Coronary artery (tissue), 2 donors: ENCODE results near the gene GPBAR1.
A peak's percentile ranks its signal among the peaks of the same experiment; 100 is the strongest.

Experiments
- DNase-seq: peaks from one replicate; pipeline ENCODE4 v3.0.0-alpha.2; 2017; ENCODE audit warnings: low spot score
- H3K27ac ChIP-seq, 2 donors: fragments of 200-600 bp; sonication (generic); one replicate each; pipeline ENCODE4 v1.5.1; 2016 to 2019
- H3K4me3 ChIP-seq: fragments of 200-600 bp; sonication (generic); 2 replicates; pipeline ENCODE4 v1.5.1; 2016; ENCODE audit warnings: mild to moderate bottlenecking, moderate library complexity
- TF ChIP-seq, protein P1 (sequence below): fragments of 200-600 bp; sonication (generic); IDR thresholded peaks from one replicate; pipeline ENCODE4 v1.5.1; 2019; ENCODE audit warnings: antibody characterized with exemption

Gene GPBAR1

GRCh38 chr2:218244204-218244603, 16.6 kb upstream of the GPBAR1 start:
- TF ChIP-seq, protein P1, sequence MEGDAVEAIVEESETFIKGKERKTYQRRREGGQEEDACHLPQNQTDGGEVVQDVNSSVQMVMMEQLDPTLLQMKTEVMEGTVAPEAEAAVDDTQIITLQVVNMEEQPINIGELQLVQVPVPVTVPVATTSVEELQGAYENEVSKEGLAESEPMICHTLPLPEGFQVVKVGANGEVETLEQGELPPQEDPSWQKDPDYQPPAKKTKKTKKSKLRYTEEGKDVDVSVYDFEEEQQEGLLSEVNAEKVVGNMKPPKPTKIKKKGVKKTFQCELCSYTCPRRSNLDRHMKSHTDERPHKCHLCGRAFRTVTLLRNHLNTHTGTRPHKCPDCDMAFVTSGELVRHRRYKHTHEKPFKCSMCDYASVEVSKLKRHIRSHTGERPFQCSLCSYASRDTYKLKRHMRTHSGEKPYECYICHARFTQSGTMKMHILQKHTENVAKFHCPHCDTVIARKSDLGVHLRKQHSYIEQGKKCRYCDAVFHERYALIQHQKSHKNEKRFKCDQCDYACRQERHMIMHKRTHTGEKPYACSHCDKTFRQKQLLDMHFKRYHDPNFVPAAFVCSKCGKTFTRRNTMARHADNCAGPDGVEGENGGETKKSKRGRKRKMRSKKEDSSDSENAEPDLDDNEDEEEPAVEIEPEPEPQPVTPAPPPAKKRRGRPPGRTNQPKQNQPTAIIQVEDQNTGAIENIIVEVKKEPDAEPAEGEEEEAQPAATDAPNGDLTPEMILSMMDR = no peak
- DNase-seq = no peak
- H3K27ac ChIP-seq = no peak overlapping the region
- H3K4me3 ChIP-seq = no peak overlapping the region

DNA sequence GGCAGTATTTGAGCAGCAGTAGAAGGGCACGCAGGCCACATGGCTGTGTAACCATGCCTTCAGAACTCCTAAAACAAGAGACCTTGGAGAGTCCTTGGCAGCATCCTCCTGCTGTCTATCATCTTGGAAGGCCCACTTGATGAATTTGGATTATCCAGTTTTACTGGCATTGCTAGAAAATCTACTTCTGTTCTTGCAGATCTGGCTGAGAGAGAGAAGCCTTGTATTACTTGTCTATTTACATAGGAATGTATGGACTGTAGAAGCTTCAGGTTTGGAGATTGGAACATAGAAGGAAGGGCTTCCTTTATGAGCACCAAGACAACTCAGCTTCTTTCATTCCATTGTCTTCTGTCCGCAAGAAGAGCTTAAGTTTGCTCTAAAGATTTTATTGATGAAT, 16.1 kb upstream of the GPBAR1 start:
- TF ChIP-seq, protein P1 = no peak
- H3K4me3 ChIP-seq = no peak overlapping the region
- no peak for DNase-seq
- no peak overlapping the region for H3K27ac ChIP-seq

GRCh38 chr2:218245214-218245613, 15.6 kb upstream of the GPBAR1 start:
- no peak overlapping the region for H3K27ac ChIP-seq
- TF ChIP-seq, protein P1 = no peak
- H3K4me3 ChIP-seq = no peak overlapping the region
- no peak for DNase-seq

DNA sequence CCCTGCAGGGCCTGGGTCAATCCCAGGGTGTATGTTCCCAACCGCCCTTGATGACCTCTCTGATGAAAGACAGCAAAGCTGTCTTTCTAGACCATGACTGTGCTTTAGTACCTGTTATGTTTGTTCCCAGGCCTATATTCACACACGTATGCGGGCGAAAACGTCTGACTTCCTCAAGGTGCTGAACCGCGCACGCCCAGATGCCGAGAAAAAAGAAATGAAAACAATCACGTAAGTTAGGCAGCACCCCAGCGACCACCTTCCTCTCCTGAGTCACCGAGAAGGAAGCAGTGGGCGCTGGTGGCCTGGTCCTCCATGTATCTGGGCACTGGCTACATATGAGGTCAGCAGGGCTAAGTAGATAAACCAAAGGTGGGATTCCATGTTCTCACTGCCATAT, 11.1 kb upstream of the GPBAR1 start:
- DNase-seq = no peak
- Histone ChIP-seq H3K27ac (no peak overlapping the region), H3K4me3 (no peak overlapping the region)
- TF ChIP-seq, protein P1 = no peak

DNA sequence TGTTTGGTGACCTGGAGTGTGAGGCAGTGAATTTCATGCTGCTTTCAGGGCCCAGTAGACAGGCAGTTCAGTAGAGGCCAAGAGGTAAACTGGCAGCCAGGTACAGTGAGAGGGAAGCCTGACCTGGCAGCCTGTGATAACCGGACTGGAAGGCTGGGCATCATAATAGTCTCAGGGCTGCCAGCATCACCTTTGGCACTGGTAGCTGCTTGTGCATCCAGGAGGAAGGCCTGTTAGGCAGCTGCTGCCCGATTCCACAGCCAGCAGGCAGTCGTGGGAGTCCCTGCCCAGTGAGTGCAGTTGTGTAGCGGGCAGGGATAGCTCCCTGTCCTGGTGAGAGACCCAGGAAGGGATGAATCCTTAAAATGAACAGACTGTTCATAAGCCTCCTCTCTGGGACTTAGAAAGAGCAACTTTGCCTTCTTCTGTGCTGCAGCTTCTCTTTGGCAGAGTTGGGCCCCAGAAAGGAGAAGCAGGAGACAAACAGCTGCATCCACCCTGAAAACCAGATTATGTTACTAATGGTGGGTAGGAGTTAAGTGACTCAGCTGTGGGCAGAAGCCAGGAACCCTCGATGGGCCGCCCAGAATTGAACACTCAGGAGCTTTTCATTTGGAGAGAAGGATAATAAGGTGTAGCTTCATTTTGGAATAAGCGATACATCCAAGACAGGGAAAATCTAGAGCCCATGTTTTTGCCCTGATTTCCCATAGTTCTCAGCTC, 8.1 kb upstream of the GPBAR1 start:
- peak overlapping the region in 1 of 2 donors; percentile 40 for H3K27ac ChIP-seq
- TF ChIP-seq, protein P1 = no peak
- no peak overlapping the region for H3K4me3 ChIP-seq
- DNase-seq = no peak

DNA sequence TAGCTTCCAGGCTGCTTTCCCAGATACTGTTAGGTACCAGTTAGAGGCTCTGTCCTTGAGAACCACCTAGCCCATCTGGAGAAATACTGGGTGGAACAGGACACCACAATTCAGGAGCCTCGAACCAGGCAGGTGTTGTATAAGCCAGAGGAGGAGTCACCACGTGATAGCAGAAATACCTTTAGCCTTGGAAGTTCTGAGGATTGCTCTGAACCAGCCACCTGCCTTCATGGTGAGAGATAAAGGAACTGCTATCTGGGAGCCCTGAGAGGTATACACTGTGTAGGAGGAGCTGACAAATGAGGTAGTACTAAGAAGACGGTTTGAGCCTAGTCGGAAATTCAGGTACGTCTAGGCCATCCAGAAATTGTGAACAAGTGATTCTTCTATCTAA, 7.6 kb upstream of the GPBAR1 start:
- TF ChIP-seq, protein P1 = no peak
- Histone ChIP-seq H3K4me3 (no peak overlapping the region), H3K27ac (peak overlapping the region in 1 of 2 donors; percentile 13)
- no peak for DNase-seq

- TF ChIP-seq, protein P1 = no peak
- H3K27ac ChIP-seq = no peak overlapping the region
- no peak overlapping the region for H3K4me3 ChIP-seq
- no peak for DNase-seq
Observed at GRCh38 chr2:218255446-218255845, 5.4 kb upstream of the GPBAR1 start.
